NCI-H146 treated with DMSO at 0.1 percent for 48 hours (cell line): ENCODE measurements around the gene LSM10.

Source experiments
- DNase-seq: peaks from one replicate; lab custom pipeline; 2025; ENCODE audit not compliant: unreplicated experiment; lab: John Stamatoyannopoulos, UW

LSM10 gene

DNA sequence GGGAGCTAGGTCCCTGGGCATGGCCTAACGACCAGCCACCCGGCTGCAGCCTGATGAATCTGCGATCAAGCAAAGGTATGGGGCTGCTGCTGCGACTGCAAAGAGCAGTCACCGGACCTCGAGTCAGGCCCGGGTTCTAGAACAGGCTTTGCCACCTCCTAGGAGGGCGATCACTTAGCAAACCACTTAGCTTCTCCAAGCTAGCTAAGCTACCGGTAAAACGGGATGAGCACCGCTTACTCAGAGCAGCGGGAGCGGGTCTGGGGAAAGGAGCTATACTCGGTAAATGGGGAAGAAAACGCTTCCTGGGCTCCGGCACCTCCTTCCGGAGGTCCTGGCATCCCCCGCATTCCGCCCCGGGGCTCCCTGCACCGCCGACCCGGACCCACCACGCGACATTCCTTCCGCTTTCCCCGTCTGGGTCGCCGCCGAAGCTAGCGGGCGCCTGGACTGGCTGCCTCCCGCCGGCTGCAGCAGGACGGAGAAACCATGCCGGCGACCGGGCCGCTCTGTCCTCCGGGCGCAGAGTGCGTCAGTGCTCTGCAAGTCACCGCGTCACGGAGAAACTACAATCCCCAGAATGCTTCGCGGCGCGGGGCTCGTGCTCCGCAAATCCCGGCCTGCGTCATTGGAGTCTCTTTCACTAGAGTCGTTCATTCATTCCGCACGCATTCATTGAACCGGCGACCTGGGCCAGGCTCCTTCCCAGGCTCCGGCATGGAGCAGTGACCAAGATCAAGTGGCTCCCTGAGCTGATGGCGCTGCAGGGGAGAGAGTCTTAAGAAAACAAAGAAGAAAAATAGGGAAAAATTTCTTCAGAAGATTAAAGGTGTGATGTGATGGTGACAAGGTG, at the start of gene LSM10:
Gene LSM10 (minus strand): TSS at position 531 of the 853 bp plus-strand sequence. CDS start 3,779 bp downstream, outside the sequence.
- peak; percentile 58 for DNase-seq

DNA sequence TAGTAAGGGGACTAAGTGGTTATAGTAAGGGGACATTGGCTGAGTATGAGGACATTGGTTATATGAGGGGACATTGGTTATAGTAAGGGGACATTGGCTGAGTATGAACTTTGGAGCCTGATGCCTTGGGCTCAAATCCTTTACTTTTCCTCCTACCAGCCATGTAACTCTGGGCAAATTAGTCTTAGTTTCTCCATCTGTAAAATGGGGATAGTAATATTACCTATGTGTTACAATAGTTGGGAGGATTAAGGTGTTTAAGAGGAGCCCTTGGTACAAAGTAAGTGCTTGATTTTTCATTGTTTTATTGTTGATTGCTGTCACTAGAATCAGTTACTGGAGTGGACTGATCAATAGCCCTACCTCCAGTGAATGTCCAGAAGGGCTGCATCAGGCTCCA, 49.7 kb upstream of the LSM10 start:
- DNase-seq: no peak

DNA sequence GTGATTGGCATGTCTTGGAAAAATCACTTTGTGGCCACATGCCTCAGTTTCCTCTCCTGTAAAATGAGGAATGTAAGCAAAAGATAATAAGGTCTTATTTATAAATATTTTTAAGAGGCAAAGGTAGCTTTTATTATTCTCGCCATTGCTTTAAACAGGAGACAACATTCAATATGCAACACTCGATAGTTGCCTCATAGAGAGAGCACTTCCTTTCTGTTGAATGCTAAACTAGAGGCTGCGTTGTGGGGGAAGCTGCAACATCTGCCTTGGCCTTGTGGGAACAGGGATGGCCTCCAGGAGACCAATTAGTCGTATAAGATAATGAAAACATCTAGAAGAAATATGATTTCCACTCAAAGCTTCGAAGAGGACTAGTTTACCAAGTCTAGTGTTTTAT, 49.0 kb upstream of the LSM10 start:
- no peak for DNase-seq

DNA sequence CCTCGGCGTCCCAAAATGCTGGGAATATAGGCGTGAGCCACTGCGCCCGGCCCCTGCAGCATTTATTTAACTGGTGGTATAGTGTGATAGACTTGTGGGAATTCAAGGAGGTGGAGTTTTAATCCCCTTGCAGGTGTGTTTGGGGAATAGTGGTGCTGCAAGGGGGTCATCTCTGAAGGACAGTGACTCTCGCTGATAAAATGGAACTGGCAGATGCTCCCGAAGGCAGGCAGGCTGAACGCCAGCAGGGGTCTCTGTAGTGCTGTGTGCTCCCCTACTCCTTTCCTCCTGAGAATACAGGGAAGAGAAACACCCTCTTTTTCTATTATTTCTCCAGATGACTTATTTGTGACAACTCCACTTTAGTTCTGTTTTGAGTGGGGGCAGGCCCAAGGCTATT, 48.6 kb upstream of the LSM10 start:
- no peak for DNase-seq

DNA sequence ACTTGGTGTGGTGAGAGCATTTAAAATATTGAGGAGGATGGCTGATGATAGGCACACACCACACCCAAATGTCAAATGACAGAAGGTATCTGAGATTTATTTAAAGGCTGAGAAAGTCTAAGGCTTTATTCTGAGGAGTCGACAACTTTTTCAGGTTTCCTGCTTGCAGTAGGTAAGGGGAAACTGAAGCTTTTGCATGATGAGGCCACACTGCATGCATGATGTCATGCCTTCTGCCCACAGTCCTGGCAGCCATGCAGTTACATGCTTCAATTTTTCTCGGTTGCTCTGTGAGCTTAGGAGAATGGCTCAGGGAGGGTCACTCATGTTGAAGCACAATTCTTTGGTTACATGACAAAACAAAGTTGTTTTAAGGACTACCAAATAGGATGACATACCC, 45.6 kb upstream of the LSM10 start:
- DNase-seq: no peak

DNA sequence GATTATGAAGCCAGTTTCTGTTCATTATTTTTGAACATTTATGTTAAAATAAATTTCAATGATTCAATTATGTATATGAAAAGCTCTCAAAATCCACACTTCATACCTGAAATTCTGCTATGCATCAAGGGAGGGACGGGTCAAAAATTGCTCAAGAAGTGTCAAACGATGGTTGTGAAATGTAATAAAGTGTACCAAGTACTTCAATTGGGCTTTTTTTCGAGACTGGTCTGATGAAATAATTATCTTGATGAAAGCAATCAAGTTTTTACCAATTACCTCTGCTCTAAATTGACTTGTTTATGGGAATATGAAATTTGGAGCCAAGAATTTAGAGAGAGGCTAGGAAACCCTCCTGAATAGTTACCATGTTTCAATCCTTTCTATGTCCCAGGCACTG, 44.6 kb upstream of the LSM10 start:
- no peak for DNase-seq

DNA sequence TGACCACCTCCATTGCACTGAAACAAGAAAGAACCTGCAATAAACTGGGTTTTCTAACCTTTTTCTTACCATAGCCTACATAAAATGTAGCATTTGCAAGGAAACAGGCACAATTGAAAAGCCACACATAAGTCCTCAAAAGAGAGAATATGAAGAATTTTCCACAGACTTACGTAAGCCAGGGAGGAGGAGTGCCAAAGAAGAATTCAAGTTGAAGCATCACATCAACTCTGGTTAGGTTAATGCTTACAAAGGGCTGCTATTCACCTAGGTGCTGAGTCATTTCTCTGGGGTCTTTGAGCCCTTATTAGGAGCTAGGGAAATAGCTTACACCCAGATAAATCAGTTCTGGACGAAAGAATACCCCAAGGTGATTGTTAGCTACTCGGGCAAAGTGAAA, 42.9 kb upstream of the LSM10 start:
- DNase-seq: no peak

DNA sequence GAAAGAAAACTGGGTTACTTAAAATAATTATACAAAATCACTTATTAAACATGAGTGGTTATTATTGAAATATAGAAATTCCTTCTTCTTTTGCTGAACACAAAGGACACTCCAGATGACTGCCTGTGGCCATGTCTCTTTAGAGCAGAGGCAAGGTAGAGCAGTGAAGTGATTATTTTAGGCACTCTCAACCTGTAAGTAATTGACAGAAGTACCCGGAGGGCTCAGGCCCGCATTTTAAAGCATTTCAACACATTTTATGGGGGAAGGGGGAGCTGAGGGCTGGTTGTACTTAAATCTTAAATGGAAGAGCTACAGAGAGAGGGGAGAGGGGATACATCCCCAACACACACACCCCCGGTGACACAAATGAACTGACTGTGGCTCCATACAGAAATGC, 42.3 kb upstream of the LSM10 start:
- DNase-seq: no peak

DNA sequence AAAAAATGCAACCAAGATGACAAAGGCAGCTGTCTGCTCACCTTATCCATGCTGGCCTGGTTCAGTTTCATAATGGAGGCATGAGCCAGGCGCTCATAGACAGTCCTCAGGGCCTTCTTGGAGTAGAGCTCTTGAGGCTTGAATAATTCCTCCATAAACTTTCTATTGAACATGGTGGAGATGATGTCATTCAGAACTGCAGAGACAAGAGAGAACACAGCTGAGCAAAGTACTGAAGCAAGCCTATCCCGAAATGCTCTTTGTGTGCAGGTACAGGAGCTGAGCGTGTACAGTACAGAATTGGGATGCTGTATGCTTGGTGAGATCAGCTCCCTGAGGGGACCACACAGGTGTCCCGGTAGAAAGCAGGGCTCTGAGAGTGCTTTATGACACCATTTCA, 41.0 kb upstream of the LSM10 start:
- DNase-seq: no peak

DNA sequence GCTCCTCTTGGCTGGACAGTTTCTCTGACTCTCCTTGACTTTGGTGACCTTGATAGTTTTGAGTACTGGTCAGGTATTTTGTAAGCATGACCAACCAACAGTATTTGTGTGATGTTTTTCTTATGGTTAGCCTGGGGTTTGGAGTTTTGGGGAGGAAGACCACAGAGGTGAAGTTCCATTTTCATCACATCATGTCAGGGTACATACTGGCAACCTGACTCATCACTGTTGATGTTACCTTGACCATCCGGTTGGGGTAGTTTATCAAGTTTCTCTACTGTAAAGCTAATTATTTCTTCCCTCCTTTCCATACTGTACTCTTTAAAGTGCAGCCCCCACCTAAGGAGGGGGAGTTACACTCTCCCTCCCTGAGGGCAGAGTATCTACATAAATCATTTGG, 39.1 kb upstream of the LSM10 start:
- no peak for DNase-seq

DNA sequence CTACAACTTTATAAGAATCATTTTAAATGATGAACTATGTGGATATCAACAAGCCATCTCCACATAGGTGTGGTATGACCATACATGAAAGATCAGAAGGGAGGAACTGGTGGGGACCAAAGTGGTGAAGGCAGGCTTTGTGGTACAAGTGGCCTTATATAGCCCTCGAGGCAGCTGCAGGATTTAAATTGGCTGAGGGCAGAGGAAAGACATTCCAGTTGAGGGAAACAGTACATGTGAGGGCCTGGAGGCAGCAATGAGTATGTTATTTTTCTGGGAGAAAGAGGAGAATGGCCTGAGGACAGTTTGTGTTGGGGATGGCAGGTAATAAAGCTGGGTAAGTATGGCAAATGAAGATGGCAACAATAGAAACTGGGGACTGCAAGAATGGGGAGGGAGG, 35.4 kb upstream of the LSM10 start:
- no peak for DNase-seq

DNA sequence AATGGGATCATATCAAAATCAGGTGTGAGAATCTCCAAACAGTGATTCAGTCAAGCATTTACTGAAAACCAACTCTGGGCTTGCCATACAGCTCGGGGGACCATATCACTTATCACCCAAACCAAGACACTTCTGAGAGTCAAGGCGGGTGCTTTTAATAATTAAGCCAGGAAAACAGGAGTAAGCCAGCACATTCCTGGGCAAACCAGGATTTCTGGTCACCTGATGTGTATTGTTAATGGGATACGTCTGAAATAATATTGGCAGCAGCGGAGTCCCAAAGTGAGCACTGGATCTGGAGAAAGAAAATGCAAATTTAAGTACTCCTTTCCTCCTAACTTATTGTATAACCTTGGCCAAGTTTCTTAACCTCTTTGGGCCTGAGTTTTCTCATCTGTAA, 34.9 kb upstream of the LSM10 start:
- no peak for DNase-seq

DNA sequence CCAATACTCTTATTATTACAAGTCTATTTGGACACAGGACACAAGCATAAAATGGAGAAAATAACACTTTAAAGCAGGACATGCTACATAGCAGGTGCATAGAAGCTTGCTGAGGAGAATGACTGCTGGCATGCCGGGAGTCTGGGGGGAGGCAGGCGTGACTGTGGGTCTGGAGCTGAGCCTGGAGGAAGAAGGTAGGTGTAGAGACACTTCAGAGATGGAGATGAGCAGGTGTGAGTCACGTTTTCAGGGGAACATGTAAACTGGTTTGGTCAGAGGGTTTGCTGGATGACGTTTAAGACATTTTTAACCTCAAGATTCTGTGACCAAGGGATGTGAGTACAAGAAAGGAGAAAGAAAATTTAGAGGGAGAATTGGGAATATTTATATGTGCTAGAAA, 28.1 kb upstream of the LSM10 start:
- DNase-seq: no peak

DNA sequence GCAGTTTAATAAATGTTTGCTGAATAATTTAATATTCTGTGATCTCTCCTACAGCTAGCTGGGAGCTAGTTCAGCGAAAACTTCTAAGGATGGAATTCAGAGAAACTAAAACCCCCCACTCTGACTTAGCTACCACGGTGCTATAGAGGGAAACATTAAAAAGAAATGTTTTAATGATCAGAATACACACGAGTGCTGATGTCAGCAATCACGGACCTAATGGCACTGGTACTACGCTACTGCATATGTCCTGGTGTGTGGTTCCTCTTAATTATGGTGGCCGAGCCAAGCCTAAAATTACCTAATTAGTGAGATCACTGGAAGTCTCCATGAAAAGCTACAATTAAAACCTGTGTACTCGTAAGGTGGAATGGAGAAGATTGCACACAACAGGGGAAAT, 23.9 kb upstream of the LSM10 start:
- DNase-seq: no peak

DNA sequence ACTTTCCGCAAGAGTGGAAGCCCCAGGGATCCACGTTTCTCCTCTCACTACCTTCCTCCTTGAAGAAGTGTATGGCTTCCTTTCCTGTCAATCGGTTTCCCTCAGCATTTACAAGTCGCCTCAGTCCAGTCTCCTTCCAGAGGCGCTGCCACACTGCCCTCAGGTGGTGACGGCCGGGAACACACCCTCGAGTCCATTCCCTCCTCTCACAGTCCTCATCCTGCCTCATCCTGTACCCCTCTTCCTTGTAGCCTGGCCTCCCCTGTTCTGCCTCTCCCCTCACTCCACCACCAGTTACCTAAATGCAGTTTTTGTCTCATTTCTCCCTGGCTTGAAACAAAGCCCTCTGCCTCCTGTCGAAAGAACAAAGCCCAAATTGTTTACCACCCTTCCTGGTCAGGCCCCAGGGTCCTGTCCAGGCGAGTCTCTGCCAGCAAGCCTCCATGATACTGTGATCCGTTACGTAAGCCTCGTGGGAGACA, 23.2 kb upstream of the LSM10 start:
- DNase-seq: peak; percentile 34

DNA sequence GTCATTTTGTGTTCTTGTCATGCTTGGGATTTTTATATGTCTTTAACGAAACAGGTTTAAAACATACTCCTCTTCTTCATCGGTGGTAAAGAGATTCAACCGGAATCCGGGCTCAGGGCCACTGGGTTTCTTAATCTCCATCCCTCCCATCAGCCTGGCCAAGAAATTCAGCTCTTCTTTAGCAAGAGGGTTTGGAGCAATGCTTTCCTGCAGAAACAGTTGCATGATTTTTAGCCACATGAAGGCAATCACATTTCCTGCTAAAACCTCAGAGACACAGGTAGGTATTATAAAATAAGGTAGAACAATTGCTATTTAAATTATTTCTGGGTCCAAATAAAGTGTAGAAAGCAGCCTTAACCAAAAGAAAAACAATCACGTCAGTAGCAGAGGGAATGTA, 22.7 kb upstream of the LSM10 start:
- DNase-seq: no peak

DNA sequence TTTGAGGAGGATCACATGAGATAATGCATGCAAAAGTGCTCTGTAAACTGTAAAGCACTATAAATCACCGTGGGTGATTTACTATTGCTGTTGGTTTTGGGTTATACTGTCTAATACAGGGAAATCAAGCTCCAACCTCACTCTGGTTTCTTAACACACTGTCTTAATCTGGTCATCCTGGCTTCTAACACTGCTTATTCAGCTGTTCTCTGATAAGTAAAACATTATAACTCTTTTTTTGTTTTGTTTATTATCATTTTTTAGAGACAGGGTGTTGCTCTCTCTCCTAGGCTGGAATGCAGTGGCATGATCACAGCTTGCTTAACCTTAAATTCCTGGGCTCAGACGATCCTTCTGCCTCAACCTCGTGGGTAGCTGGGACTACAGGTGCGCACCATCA, 21.9 kb upstream of the LSM10 start:
- no peak for DNase-seq

DNA sequence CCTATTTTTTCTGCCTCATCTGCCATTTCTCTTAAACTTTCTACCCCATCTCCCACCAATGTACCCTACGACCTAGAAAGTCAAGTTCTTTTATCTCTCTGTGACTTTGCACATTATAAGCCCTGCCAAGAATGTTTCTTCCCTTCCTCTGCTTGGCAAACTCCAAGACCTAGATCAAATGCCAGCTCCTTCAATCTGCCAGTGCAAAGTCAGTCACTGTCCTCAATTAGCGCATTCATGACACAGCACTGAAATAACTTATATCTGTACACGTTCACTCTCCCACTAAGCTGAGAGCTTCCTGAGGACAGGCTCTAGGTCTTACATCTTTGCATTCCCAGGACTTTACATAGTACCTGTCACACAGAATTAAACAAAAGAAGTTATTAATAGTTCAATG, 21.4 kb upstream of the LSM10 start:
- no peak for DNase-seq

DNA sequence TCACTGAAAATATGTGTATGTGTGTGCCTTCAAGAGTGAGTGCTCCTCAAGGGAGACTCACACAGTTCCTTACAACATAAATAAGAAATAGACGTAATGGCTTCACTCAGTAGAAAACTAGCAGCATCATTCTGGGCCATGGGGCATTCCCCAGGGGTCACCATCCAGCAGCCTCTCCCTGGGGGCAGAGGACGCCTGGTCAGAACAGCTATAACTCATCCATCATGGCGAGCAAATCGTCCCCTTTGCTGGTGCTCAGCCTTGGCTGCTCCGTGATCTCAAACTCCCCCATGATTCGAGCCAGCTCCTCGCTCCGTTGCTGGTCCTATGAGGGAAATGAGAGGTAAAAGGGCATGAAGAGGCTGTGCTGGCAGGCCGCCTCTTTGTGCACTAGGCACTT, 20.2 kb upstream of the LSM10 start:
- no peak for DNase-seq

DNA sequence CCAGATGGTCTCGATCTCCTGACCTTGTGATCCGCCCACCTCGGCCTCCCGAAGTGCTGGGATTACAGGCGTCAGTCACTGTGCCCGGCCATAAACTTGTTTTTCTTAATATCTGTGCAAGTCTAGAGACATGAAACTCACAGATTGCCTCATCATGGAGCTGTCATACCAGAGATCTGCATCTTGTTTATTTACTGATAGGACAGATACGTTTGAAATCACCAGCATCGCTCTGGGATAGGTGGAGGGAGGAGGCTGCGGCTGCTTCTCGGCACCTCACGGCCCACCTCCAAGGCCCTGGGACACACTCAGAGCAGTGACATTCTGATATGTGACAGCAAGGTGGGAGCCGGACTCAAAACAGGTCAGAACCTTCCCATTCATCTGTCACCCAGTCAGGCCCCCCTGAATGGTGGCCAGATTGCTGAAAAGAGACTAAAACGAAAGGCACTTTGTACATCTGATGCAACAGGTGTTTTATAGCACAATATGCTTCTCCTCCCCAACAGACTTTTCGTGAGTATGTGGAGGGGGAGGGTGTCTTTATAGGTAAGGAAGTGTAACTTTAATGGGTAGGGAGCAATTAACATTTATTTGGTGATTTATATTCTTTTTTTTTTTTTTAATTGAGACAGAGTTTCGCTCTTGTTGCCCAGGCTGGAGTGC, 18.1 kb upstream of the LSM10 start:
- no peak for DNase-seq

DNA sequence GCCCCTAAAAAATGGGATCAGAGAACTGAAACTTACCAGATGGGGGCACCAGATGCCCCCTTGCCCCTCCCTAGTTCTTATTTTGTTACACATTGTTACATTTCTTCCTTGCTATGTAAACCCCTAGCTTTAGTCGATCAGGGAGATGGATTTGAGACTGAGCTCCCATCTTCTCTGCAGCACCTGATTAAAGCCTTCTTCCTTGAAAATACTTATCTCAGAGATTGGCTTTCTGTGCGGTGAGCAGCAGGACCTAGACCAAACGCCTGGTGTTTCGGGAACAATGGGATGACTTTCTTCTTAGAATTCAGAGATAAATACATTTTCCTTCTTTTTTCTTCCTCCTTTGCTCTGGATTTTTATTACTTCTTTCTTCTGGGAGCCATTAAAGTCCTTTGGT, 16.7 kb upstream of the LSM10 start:
- DNase-seq: no peak
